GM18868 (cell line): ENCODE results near the gene CENPO.

Source experiments
- ATAC-seq: cut with Tn5 transposase; IDR thresholded peaks from one replicate; pipeline ENCODE4 v1.9.1; 2021; ENCODE audit warnings: mild to moderate bottlenecking, moderate library complexity; ENCODE audit not compliant: unreplicated experiment

Gene CENPO, protein sequence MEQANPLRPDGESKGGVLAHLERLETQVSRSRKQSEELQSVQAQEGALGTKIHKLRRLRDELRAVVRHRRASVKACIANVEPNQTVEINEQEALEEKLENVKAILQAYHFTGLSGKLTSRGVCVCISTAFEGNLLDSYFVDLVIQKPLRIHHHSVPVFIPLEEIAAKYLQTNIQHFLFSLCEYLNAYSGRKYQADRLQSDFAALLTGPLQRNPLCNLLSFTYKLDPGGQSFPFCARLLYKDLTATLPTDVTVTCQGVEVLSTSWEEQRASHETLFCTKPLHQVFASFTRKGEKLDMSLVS

DNA sequence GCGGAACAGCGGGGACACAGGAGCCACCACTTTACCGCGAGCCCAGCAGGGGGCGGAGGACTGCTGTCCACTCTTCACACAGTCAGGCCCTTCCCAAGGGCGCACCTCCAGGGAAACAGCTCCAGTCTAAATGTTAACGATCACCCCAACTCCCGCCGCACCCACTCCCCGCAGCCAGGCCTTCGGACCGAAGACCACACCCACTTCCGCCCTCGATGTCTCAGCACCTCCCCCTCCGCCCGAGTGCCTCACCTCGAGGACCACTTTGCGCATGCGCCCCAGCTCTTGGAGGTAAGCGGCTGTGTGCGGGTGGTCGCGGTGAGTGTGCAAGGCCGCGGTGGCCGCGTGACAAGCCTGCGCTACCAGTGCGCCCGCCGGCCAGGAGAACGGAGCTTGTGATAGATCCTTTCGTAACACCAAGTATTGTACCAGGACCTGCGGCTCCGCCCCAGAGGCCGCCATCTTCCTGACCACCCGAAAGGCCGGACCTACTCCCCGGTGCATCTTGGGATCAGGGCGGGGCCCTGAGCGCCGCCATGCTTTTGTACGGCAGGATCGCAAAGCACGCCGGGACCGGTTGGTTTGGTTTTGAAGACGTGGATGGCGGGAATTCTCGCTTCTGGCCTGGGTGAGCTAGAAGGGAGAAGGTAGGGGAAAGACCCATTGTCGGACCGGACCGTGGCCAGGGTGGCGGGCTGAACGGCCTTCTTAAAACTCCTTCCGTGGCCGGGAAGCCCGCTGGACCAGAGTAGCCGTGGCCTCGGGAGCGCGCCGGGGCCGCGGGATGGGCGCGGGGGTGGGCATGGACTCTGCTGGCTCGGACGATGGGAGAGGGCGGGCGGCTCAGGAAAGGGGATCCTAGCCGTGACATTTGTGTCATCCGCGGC lies at the start of gene CENPO, which contains the start of gene PTRHD1:
TSS of gene CENPO (plus strand) at position 552 of the 887 bp plus-strand sequence. CDS start 495 bp downstream, outside the sequence.
TSS of gene PTRHD1 (minus strand) at position 518 of the 887 bp plus-strand sequence. CDS start at position 504, 14 bp downstream.
- peak; percentile 96 for ATAC-seq

DNA sequence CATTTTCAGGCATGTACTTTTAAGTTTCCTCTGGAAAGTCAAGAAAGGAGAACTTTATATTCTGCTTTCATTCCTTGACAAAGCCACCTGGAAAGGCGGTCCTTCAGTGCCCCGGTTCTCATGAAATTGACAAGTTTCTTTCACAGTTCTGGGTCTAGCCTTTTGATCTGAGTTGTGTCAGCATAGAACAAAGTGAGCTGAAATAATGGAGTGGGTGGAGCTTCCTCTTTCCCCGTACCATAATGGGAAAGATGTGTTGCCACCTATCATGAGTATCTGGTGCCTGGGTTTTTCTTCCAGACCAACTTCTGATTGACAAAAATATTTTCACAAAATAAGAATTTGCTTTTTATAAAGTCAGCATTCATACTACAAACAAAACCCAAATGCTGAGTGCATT lies 49.3 kb upstream of the CENPO start:
- ATAC-seq = no peak

DNA sequence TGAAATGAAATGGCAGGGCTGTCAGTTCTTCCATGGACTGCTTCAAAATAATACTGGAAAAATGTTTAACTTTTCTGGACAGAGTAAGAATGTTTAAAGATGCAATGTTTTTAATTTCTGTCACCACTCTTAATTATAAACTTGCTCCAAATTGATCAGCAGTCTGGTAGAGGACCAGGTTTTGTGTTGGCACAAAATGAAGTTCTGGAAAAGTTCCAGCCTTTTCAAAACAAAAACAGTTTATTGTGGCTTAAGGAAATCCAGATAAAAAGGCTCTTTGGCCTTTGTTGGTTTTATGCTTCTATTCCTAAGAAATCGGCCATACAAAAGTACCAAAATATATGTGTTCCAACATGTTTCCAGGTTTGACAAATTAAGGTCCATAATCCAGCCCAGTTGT lies 48.9 kb upstream of the CENPO start:
- no peak for ATAC-seq

DNA sequence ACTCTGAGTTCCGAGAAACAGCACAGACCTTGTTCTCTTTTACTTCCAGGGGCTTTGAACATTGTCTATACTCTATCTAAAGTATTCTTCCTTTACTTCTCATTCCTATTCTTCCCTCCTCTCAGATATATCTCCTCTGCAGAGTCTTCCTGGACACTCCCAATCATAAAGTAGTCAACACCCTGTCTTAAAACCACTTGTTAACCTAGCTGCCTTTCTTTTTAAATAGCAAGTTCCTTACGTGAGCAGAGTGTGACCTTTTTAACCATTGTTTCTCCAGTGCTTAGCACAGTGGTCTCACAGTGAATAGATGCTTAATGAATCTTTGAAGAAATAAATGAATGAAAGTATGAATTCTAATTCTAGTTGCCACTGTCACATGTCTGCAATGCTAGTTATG lies 47.4 kb upstream of the CENPO start:
- ATAC-seq = no peak

DNA sequence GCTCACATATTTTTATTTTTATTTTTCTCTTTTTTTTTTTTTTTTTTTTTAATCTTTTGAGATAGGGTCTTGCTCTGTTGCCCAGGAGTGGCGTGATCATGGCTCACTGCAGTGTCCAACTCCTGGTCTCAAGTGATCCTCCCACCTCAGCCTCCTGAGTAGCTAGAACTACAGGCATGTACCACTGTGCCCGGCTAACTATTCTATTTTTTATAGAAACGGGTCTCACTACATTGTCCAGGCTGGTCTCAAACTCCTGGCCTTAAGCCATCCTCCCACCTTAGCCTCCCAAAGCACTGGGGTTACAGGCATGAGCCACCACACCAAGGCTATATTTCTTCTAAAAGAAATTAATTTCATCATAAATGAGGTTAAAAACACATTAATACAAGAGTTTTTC lies 45.9 kb upstream of the CENPO start:
- ATAC-seq = no peak

DNA sequence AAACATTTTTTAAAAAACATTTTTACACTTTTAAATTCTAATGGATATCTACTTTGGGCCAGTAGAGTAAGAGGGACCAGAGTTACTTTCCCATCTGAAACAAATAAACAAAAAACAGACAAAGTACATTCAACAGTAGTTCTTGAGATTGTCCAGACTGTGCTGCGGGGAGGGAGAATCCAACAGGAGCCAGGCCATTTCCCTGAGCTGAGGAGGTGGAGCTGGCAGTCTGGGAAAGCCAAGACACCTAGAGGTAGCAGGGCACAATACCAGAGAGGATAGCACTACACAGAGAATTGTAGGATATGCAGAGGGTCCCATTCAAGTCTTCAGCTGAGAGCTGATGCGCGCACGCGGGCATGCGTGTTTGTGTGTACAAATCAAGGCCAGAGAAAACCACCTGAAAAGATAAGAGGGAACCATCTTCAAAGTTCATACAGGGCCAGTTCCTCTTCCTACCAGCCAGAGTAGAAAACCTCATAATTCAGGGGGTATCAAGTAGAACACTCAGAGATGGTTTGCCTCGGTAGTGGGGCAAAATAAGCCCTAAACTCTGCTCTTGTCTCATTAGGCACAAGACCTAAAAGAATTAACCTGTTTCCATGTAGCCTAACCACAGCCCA lies 44.0 kb upstream of the CENPO start:
- ATAC-seq = no peak

DNA sequence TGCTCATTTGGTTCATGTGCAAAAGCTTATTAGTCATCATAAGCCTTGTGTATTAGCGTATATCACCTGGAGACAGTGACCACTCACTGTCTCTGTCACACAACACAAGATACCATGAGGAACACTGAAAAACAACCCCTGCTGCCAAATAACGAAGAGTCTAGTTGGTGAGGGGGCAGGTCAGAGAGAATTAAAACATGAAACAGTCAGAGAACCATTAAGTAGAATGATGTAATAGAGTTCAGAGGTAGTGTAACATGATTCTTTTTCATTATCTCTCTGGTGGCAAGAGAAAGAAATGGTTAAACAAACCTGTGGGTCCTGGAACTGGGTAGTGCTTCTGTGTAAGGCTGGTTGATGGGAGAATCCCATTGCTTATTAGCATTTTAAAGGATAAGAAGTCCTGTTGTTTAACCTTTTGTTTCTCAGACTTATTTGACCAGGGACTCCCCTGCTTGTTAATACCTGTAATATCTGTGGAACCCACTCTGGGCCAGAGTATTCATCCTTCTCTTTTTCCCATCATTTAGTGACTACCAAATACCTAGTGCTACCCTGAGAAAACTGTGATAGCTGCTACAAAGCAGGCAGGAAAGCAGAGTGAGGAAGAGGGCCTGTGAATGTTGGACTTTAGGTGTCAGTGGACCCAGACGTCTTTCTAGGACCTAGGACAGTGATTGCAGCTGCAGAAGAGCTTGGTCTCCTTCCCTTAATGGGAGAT lies 38.1 kb upstream of the CENPO start:
- no peak for ATAC-seq

DNA sequence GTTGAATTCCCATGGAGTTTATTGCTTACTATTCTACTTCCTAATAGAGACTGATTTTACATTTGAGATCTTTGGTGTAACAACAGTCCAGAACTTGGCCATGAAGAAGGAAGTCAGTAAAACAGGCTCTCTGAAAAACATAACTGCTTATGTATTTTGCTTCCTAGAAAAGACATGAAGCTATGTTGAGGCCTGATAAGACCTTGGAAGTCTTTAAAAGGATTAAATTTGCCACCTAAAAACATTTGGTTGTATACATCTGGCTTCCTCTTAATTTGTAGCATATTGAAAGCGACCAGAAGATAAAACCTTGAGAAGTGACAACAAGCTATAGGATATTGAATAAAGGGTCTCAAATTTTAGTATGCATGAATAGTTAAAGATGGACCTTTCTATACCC lies 36.4 kb upstream of the CENPO start:
- ATAC-seq = no peak

DNA sequence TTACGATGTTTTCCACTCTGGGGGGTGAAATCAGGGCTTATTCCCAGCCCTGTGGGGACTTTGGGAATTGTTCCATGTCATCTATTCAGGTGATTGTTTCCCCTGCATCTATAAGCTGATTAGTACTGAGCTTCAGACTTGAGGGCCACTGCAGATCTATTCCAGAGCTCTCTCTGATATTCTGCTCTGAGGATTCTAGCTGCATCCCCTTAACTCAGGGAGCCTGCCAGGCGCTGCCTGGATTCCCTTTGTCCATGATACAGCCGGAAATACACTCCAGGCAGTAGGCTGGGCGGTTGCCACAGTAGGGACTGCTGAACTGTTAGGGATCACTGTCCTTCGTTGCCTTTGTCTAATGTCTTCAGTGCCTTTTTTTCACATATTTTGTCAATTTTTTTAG lies 31.4 kb upstream of the CENPO start:
- ATAC-seq = no peak

DNA sequence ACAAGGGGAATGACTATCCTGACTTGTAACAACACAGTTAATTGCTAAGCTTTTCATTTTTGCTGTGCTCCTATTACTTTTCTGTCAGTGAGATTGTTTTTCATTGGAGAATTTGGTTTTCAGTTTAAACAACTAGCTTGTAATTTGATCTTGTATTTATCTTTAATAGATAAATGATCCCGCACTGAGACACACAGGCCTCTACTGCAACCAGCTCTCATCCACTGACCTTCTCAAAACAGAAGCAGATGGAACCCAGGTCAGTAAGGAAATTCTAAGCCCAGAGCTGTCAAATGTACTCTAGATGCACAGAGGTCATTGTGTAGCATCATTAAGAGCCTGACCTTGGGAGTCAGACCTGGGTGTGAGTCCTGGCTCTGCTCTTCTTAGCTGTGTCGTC lies 30.7 kb upstream of the CENPO start:
- ATAC-seq = no peak

DNA sequence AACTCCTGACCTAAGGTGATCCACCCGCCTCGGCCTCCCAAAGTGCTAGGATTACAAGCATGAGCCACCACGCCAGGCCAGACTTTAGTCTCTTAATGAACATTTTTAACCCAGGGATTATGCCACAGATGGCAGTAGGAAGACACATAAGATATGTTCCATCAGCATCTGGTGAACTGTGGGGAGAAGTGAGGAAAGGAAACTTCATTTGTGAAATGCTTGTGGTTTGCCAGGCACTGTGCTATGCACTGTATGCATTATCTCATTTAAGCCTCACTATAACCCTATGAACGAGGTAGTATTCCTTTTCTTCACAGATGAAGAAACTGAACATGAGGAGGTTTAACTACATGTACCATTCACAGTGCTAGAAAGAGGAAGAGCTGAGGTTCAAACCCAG lies 29.4 kb upstream of the CENPO start:
- no peak for ATAC-seq

DNA sequence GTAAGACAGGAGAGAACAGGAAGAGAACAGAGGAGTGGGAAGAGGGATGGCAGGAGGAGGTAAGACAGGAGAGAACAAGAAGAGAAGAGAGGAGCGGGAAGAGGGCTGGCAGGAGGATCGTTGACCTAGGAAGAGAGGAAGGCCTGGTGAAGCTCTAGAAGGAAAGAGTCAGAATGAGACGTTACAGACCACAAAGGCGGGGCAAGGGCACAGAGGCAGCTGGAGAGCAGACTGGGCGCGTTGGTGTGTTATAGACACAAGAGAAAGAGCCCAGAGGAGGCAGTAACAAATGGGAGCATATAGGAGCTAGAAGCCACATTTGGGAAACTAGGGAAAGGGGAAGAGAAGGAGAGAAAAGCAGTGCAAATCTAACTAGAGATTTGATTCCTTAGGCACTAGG lies 26.6 kb upstream of the CENPO start:
- no peak for ATAC-seq

DNA sequence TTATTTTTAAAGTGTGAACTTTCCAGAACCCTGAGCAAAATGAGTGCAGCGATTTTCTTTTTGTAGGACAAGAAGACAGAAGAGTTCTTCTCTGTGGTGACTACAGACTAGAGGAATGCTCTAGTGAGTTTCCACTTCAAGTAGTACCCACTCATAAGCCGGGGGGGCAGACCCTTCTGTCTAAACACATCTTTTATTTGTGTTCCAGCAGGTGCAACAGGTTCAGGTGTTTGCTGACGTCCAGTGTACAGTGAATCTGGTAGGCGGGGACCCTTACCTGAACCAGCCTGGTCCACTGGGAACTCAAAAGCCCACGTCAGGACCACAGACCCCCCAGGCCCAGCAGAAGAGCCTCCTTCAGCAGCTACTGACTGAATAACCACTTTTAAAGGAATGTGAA lies 25.2 kb upstream of the CENPO start:
- no peak for ATAC-seq

DNA sequence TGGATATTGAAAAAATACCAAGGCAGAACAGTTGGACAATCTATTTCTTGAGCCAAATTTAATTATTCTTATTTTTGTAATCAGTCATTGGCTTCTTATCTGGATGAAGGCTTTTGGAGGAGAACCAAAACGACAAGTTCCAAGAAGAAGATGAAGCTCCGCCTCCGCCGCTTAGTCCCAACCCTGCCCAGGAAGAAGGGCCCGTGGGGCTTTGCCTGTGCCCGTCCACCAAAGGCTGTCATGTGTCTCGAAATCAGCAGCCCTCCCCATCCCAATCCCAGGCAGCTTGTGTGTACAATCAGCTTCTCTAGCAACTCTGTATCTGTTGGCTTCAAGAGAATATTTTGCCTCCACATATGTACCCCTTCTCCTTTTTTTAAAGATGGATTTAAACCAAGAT lies 24.6 kb upstream of the CENPO start:
- no peak for ATAC-seq

DNA sequence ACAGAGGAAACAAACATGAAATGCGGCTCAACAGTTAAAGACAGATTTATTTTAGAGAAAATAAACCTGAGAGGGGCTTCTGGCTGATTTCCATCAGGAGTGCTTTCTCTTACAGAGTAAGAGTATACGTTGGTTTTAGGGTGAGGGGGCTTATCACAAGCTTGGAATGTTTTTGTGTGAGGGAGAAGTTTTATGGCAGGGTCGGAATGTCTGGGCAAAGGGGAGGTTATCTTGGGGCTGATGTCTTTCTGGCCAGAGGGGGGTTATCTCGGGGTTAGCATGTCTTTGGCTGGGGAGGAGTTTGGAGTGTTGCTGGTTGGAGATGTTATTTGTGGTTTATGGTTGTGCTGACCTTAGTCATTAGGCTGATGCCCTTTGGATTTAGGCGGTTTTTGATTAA lies 22.2 kb upstream of the CENPO start:
- ATAC-seq = no peak

DNA sequence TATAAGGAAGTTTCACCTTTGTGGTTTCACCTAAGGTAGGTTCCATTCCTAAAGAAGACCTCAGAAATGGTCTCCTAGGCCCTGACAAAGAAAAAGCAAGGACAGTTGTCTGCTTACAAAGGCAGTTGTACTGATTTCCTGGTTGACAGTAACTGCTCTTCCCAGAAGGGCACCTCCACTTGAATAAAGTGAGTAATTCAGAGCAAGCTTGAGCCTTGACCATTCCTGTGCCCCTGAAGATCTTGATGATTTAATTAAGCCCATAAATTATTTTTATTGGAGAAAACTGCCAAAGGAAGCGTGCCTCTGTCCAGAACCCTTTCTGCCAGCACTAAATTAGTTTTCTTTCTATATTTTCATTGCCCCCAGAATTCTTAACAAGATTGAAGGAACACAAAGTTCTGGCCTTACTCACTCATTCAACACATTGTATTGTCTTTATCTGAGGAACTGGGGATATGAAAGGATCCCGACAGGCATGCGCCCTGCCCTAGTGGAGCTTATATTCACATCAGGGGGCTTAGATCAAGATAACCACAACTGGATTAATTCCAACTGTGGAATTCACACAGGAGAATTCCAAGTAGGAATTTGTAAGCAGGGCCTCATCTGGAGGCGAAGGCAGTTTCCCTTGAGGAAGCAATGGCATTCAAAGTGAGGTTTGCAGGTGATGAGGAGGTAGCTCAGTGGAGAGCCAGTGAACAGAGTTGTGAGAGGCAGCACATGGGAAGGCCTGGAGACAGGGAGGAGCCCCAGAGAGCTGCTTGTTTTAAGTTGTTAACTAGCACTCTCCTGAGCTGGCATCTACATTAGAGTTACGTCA lies 21.2 kb upstream of the CENPO start:
- ATAC-seq = no peak

DNA sequence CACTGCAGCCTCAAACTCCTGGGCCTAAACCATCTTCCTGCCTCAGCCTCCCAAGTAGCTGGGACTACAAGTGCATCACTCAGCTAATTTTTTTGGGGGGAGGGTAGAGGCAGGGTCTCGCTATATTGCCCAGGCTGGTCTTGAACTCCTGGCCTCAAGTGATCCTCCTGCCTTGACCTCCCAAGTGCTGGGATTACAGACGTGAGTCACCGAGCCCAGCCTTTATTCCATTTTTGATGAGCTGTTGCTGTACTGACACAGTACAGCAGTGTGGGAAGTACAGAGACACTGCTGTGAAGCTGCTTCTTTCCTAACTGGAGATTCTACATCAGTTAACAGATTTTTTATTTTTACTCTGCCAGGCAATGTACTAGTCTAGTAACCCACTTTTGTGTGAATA lies 18.9 kb upstream of the CENPO start:
- no peak for ATAC-seq

DNA sequence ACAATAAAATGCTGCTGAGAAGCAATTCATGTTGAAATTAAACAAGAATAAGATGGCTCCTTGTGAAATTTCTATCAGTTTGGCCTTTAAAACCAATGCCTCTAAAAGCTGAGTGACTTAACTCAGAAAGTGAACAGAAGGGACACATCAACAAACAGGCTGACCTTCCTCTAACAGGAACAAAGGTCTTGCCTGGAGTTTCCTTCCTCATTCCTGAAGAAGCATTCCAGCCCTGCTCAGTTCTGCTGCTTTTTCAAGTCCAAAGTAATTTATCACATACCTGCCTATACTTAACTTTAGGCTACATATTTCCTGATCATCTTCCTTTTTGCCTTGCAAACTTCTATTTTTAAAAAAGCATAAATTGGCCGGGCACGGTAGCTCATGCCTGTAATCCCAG lies 14.1 kb upstream of the CENPO start:
- no peak for ATAC-seq

DNA sequence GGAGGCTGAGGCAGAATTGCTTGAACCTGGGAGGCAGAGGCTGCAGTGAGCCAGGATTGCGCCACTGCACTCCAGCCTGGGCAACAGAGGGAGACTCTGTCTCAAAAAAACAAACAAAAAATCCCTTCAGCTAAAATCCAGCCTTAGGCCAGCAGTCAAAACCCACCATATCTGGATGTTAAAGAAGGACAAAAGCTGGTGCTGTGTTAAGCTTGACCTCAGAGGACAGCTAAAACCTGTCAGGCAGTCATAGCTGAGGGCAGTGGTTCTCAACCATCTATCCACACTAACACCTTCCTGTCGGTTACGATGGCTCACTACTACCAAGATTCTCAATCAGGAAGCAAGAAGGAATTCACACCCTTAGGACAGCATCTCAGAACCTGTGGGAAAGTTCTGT lies 9.6 kb upstream of the CENPO start:
- ATAC-seq = no peak

DNA sequence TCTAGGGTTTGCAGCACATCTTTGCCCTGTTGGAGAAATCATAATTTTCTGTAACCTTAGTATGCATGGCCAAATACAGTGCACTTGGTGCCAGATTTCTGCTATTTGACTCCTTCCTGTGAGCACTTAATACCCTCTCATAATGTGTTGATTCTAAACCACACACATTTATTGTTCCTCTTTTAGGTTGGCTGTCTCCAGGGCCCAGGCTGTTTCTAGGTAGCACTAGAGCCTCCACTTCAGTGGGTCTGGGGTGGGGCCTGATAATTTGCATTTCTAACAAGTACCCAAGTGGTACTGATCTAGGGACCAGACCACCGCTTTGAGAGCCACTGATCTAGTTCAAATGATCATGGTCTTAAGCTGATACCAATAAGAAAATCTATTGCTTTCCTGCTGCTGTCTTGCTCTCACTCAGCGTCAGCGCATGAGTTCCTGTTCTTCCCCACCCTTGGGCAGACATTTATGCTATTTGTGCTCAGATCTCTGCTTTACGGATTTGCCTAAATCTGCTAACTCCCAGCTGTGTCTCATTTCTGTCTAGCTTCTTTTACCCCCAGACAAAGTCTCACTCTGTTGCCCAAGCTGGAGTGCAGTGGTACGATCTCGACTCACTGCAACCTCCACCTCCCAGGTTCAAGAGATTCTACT lies 7.4 kb upstream of the CENPO start:
- peak; percentile 90 for ATAC-seq
